ENCODE results near the gene RFLNA.

RFLNA gene

DNA sequence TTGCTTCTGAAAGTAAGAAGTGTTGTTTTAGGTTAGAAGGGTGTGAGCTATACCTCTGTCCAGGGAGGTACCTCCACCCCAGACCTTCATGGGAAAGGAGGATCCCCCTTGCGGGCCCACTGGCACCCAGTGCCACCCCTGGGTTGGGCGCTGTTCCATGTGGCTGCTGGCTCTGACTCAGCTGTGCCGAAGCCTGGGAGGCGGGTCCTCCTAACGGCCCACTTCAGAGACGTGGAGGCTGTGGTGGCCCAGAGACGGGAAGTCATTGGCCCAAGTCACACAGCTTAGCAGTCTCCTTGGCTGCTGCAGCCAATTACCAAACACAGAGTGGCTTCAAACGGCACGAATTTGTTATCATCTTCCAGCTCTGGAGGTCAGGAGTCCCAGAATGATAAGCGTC is 10.2 kb downstream of the RFLNA start:
- DNase-seq, result no peak

DNA sequence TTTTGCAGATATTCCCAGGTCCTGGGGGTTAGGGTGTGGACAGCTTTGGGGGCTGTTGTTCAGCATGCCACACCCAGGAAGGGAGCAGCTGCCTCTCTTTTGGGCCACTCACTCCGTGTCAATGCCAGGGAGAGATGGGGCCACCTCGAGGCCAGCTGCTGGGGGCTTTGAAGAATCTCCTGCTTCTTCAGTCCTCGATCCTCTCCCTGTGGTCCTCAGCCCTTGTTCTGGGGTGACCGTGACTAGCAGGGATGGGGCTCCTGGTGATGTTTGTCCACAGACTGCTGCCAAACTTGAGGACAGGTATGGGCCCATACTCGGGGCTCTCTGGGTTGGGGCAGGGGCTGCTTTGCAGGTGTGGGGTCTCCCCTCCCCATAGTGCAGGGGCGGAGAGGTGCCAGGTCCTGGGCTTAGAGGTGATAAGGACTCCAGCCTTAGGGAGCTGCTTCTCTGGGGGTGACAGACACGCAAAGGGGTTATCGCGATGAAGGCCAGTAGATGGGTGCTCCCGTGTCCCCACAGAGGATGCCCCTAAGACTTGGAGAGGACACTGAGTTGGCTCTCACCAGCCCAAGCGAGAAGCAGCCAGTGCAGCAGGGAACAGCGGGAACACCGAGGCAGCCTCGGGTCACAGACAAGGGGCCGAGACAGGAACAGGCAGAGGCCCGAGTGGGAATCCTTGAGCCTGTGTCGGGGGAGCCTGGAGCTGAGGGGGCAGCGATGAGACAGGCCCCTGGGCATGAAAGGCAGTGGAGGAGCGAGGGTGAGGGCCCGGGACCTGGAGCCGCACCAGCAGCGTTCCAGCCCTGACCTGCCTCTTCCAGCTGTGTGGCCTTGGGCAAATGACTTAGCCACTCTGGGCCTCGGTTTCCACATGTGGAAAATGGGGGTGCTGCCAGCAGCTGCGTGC is 11.1 kb downstream of the RFLNA start:
- DNase-seq, result no peak

DNA sequence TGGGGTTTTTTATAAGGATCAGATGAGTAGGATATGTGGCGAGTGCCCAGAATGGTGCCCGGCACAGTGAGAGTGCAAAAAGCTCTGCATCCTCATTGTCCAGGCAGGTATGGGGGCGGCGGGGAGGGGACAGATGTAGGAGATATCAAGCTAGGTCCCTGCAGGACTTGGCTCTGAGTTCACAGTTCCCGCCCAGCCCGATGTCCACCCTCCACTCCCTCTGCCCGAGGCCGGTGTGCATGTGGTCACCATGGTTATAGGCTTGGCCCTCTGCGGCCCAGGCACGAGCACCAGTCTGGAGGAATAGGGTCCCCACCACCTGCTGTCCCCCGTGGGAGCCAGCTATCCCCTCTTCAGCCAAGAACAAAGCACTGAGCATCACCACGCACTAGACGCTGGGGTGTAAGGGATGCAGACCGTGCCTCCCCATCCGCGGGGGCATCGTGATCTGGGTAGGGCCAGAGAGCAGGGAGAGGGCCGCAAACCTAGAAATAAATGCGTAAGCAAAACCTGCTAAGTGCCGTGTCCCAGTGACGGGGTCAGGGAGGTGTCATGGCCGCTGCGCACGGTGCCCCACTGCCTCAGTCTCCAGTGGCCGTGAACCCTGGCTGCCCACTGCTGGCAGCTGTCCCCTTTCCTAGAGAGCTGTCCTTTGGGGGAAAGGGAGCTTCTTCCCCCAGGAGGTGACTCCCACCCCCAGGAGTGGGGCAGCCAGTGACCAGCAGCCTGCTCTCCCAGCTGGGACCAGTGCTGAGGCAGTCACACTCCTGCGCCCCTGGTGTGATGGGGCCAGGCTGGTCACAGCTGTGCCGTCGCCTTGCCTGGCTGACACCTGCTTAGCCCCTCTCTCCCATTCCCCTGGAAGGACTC is 12.0 kb downstream of the RFLNA start:
- no peak for DNase-seq

DNA sequence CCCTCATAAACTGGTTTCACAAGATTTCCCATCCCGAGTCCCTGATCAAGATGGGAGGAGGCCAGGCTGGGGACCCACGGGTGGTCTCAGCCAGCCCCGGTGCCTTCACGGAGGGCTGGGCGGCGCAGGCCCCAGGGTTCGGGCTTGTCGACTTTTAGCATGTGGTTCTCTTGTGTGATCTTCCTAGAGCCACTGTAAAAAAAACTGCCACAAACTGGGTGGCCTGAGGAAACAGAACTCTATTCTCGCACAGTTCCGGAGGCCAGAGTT is 12.6 kb downstream of the RFLNA start:
- DNase-seq, result no peak

DNA sequence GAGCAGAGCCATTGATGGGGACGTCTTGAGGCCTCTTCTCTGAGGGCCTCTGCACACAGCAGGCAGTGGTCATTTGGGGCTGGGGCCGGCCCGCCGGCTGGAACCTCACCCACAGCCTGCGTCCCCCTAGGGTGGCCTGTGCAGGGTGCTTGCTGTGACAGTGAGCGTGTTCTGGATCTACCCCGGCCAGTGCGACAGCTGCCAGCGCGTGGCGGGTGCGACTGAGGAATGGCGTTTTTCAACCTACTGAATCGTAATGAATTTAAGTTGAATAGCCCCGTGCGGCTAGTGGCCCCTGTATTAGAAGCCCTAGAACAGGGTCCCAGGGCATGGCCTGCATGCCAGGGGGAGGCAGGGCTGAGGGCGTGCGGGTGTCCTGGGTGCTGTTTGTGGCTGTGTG is 13.8 kb downstream of the RFLNA start:
- DNase-seq, result no peak

DNA sequence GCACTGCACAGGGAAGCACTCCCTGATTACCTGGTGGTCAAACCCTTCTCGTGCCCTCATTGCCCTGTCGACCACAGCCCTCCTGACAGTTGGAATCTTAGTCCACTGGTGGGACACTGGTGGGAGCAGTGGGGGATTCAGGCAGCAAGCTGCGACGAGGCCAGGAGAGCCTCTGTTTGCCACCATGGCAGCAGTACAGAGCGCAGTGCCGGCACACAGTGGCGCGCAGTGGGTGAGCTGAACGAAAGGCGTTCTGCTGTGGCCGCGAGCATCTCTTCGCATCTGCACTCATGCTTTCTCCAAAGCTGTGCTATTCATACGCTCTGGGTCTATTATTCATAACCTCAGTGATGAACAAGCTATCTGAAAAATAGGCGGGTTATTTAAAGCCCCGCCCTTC is 14.3 kb downstream of the RFLNA start:
- no peak for DNase-seq

DNA sequence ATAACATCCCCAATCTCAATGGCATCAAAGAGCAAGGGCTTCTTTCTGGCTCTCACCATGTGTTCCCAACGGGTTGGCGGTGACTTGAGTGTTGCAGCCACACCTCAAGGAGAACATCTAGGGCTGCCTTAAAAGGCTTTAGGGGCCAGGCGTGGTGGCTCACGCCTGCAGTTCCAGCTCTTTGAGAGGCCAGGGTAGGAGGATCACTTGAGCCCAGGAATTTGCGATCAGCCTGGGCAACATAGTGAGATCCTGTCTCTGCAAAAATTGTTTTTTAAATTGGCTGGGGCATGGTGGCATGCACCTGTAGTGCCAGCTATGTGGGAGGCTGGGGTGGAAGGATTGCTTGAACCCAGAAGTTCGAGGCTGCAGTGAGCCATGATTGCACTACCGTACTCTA is 14.9 kb downstream of the RFLNA start:
- no peak for DNase-seq

DNA sequence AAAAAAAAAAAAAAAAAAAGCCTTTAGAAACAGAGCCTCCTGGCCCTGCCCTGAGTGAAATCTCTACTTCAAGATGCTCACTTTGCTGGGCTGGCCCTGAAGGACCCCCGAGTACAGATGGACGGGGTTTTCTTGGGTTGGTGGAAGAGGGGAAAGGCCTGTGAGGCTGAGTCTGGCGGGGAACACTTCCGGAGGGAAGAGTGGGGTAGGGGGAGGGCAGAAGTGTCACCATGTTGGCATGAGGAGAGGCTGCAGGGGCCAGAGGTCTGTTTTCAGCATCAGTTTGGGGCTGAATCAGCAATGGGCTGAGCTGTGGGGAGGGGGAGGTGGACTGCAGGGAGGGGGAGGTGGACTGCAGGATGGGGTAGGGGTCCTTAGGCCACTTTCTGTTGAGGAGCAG is 15.3 kb downstream of the RFLNA start:
- no peak for DNase-seq

DNA sequence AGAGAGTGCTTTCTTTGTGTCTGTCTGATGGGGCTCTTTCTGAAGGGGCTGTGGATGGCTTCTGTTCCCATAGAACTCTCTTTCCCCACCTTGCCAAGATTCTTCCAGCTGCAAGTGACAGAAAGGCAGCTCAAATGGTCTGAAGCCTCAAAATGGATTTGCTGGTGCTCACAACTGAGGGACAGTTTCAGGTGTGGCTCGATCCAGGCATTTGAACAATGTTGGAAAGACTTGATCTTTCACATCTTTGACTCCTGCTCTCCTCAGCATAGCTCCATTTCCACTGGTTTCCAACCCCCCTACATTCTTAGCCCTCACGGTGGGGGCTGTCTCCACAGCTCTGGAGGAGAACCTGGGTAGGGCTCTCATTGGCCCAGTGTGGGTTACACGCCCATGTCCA is 15.9 kb downstream of the RFLNA start:
- DNase-seq, result no peak

DNA sequence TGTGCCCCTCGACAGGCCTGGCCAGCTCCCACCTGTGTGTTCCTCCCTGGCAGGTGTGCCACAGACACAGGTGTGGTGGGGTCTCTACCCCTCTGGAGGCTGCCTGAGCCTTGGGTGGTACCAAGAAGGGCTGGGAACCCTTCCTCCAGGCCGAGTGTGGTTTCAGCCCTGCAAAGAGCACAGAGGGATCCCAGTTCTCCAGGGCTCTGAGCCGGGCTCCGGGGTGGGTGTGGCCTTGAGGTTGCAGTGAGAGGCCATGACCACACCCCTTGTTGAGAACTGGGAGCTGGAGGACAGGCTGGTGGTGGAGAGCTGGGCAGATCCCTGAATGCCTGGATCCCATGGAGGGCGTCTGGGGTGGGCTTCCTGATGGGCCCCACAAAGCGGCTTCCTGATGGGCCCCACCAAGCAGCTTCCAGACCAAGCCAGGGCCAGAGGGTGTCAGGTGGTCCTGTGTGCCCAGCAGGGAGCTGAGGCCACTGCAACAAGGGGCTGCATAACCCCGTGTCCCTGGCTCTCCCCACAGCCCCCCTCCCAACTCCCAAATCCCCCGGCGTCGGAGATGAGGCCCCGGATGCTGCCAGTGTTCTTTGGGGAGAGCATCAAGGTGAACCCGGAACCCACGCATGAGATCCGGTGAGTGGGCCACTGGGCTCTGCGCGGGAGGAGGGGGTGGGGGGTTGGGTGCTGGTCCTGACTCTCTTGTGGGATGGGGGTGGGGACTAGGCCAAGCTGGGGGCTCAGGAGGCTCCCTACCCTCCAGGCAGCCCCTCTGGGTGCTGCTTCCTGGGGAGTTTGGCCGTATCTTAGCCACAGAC is 16.6 kb downstream of the RFLNA start:
- peak in 1 of 2 experiments; percentile 24 for DNase-seq

DNA sequence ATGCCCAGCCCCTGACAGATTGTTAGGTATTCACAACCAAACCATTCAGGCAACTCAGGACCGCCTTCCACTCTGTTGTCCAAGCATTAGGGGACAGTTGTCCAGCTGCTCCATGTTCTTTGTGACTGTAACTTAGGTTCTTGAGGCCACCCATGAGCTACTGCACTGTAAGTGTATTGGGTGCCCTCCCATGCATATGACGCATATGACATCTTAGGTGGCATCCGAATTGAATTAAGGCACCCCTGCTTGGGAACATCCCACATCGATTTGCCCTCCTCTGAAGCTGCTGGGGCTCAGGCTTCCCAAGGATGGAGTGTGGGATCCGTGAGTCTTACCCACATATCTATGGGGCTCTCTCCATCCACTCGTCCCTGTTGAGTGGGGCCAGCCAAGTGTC is 17.7 kb downstream of the RFLNA start:
- no peak for DNase-seq

DNA sequence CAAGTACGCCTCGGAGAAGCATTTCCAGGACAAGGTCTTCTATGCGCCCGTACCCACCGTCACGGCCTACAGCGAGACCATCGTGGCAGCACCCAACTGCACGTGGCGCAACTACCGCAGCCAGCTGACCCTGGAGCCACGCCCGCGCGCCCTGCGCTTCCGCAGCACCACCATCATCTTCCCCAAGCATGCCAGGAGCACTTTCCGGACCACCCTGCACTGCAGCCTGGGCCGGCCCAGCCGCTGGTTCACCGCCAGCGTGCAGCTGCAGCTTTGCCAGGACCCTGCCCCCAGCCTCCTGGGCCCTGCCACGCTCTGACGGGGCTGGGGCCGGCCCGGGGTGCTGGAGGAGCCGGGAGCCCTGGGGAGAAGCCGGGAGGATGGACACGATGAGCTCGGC is 19.3 kb downstream of the RFLNA start:
- no peak for DNase-seq

DNA sequence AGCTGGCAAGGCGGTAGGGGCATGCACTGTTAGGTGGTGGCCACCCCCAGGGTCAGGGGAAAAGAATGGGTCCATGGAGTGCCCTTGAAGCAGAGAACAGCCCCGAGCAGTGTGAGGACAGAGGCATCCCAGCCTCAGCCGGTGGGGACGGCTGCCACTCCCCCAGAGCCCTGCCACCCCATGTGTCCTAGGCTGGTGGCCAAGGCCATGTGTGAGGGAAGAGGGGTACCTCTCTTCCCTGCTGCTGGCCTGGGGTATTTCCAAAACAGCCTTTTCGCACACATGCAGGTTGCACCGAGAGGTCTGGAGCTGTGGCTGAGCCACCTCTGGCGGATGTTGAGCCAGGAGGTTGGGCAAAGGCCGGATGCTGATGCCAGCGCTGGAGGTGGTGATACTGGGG is 19.9 kb downstream of the RFLNA start:
- DNase-seq, result no peak

DNA sequence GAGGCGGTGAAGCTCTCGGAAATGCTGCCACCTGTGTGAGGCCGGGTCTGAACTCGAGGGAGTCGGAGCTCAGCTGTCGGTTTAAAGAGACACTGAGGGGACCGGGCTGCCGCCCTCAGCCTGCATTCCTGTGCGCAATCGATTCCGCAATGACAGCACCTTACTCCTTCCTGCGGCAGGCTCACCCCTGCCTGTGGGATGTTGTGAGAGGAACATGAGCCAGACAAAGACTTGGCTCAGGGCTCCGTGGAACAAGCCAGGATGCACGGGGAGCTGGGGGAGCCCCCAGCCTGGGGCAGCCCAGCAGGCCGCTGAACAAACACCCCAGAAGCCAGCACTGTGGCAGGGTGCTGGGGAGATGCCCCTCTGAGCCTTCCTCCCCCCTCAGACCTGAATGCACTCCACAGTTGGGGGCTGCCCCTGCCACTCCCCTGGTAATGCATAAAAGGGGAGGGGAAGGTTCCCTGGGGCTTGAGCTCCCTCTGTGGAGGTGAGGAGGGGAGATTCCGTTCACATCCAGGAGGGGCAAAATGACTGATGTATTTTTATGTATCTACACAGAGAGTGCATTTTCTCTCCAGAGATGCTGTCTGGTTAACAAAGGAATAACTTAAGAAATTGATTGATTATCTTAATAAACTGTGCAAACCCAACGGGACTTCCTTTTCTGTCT is 20.6 kb downstream of the RFLNA start:
- peak in 1 of 2 experiments; percentile 55 for DNase-seq

DNA sequence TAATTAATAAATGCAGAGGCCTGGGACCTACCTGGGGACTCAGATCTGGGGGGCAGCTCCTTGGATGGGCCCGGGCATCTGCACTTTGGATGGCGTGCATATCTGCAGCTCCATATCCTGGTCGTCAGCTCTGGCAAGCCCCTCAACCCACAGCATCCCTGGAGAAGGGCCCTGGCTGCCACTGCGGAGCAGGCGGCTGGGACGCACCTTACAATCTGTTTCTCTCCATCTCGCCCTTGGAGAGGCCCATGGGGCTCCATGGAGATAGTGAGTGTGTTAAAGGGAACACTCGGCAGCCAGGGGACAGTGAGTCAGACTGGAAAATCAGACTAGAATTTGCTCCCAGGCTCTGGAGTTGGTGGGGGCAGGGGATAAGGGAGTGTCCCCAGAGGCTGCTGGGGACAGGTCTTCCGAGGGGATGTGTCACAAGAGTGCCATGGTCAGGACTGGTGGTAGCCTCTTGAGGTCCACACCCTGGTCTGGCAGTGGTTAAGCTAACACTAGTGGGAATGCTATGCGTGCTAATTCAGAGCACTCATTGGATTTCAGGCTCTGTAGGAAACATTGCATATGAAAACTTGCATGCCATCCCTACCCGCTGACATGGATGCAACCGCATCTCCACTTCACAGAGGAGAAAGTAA is 21.5 kb downstream of the RFLNA start:
- DNase-seq, result no peak

DNA sequence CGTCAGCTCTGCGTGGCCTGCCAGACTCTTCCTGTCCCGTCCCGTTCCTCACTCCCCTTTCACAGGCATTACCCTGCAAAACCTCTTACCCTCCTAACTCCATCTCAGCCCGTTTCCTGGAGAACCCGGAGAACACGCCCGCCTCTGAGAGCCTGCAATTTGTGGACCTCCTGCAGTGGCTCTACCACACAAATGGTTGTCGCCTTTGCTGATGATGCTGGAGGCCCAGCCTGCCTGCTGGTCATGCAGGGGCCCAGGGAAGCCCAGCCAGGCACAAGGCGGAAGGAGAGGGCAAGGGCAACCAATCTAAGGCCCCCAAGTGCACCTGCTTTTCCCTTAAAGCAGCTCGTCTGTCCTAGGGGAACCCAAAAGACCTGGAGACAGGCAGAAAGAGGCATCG is 22.5 kb downstream of the RFLNA start:
- DNase-seq, result no peak

DNA sequence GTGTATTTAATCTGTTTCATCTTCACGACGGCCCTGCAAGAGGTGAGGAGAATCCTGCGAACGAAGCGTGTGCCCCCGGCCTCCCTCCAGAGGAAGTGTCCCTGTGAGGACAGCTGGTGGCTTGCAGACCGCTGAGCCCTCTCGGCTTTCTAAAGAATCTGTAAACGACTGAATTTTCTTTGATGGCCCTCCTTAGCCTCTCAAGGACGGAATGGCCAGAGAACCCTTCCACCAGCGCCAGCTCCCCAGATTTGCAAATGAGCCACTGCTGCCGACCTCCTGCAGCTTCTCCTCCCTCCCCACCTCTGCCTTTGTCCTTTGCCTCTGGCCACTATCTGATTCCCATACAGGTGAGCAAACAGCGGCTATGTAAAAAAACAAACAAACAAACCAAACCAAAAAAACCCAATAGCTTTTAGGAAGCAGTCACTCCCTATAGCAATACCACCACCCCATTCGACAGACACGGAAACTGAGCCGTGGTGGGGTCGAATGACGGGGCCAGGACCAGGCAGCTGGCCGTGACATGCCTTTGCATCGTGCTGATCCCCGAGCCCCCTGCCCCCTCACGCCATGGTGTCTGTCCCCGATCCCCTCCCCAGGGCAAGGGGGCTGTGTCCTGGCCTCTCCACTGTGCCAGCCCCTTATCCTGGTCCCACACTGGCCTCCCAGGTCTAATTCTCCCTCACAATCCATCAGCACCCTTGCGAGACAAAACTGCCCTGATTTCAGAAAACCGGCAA is 23.6 kb downstream of the RFLNA start:
- no peak for DNase-seq

DNA sequence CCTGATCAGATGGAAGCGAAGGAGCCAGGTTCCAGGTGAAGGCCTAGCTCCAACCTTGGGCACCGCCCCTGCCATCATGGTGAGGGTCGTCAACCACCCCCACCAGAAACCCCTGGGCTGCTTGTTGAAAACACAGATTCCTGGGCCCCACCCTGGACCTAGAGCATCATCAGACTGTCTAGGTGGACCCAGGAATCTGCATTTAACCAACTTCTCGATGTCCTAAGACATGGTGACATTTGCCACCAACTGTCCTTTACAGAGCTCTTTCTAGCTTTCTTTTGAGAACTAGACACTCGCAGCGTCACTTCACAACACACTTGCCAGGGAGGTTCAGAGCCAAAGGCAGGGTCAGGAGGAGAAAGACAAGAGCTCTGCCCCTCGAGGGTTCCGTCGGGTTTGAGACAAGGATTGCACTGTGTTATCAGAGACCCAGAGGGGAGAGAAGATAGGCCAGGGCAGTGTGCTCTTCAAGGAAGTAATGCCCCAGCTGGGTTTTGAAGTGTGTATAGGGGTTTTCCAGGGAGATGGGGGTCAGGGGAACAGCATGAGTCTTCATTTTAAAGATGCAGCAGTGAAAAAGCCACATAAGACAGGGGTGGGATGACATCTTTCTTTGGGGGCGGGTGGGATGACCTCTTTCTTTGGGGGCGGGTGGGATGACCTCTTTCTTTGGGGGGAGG is 24.6 kb downstream of the RFLNA start:
- no peak for DNase-seq

DNA sequence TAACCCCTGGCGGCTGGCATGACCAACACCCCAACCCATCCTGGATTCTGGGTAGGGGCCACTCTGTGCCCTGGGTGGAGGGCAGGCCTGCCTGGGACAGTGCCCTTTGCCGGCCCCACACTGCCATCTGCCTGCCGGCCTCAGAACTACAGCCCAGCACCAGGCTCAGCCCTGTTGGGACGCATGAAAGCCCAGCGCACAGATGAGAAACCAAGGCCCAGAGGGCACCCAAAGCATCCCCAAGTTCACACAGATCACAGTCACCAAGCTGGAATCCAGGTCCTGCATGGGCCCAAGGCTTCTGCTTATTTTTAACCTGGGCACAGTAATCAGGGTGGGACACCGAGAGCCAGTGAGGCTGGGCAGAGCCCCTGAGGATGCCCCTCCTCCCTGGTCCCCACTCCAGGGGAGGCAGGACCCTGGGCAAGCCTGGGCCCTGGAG is 26.2 kb downstream of the RFLNA start:
- DNase-seq, result peak in 1 of 2 experiments; percentile 27

DNA sequence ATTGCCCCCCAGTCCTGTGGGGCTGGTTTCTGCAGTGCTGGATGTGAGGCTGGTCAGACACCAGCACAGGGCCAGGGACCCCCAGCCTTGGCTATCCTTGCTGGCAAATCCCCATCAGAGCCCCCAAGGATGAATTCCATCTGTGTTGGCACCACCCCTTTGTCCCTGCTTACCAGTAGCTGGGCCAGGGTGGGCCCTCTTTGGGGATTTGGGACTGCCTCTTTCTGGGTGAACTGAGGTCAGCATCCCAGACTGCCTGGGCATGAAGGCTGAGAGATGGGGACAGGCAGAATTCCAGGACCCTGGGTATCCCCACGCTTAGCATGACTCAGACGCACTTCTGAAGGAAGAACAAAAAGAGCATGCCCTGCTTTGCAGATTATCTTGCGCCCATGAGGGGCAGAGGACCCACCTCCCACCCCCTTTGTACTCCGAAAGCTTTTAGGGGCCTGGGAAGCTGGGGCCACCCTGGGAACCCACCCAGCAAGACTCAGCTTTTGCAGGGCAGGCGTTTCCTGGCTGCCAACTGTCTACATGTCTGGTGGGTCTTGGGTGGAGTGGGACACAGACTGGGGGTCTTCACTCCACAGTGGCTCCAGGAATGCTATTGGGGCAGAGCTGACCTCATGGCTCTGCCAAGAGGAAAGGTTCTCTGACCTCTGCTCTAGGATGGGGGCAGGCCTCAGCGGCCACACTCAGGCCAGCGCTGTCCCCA is 26.8 kb downstream of the RFLNA start:
- DNase-seq, result no peak
